Ishikawa (cell line): ENCODE measurements around the gene FGF23.
A peak's percentile ranks its signal among the peaks of the same experiment; 100 is the strongest.

ENCODE experiments used
- CEBPB ChIP-seq: IDR thresholded peaks from 2 replicates; pipeline ENCODE4 v1.6.1; 2012
- CREB1 ChIP-seq: IDR thresholded peaks from 2 replicates; pipeline ENCODE4 v1.6.1; 2012; ENCODE audit warnings: low read depth
- EGR1 ChIP-seq: IDR thresholded peaks from 2 replicates; pipeline ENCODE4 v1.6.1; 2012
- EP300 ChIP-seq: IDR thresholded peaks from 2 replicates; pipeline ENCODE4 v1.6.1; 2012; ENCODE audit warnings: borderline replicate concordance
- FOXM1 ChIP-seq: IDR thresholded peaks from 2 replicates; pipeline ENCODE4 v1.6.1; 2012; ENCODE audit warnings: low read depth, borderline replicate concordance
- MAX ChIP-seq: IDR thresholded peaks from 2 replicates; pipeline ENCODE4 v1.6.1; 2012
- NFIC ChIP-seq: IDR thresholded peaks from 2 replicates; pipeline ENCODE4 v1.6.1; 2012
- RAD21 ChIP-seq: IDR thresholded peaks from 2 replicates; pipeline ENCODE4 v1.6.1; 2012; ENCODE audit warnings: low read depth
- REST ChIP-seq: IDR thresholded peaks from 2 replicates; pipeline ENCODE4 v1.6.1; 2012; ENCODE audit warnings: low read depth, mild to moderate bottlenecking
- TAF1 ChIP-seq: IDR thresholded peaks from 2 replicates; pipeline ENCODE4 v1.6.1; 2012; ENCODE audit warnings: low read depth, mild to moderate bottlenecking
- TCF12 ChIP-seq: IDR thresholded peaks from 2 replicates; pipeline ENCODE4 v1.6.1; 2012; ENCODE audit warnings: low read depth
- TEAD4 ChIP-seq: IDR thresholded peaks from 2 replicates; pipeline ENCODE4 v1.6.1; 2012
- USF1 ChIP-seq: IDR thresholded peaks from 2 replicates; pipeline ENCODE4 v1.6.1; 2012
- YY1 ChIP-seq: IDR thresholded peaks from 2 replicates; pipeline ENCODE4 v1.6.1; 2012; ENCODE audit warnings: low read depth
- ZBTB7A ChIP-seq: IDR thresholded peaks from 2 replicates; pipeline ENCODE4 v1.6.1; 2012; ENCODE audit warnings: low read depth

Gene FGF23

GRCh38 chr12:4355156-4356040 is 24.1 kb downstream of the FGF23 start:
- TF ChIP-seq RAD21 (no peak), CEBPB (no peak), TEAD4 (no peak), CREB1 (no peak), EP300 (no peak), TCF12 (no peak), EGR1 (no peak), MAX (no peak), FOXM1 (no peak), TAF1 (no peak), REST (no peak), ZBTB7A (no peak), NFIC (no peak), USF1 (no peak), YY1 (no peak)

- TF ChIP-seq NFIC (no peak), USF1 (no peak), RAD21 (peak; percentile 42; the same call in 1 of the 2 replicates)
Observed at GRCh38 chr12:4353785-4354208, 25.7 kb downstream of the FGF23 start.

GRCh38 chr12:4346931-4347330 is 32.6 kb downstream of the FGF23 start:
- TF ChIP-seq CREB1 (no peak), EGR1 (no peak)

GRCh38 chr12:4331842-4332241 is 47.7 kb downstream of the FGF23 start:
- TF ChIP-seq TAF1, result no peak

- TF ChIP-seq RAD21 (no peak), TEAD4 (no peak), YY1 (no peak), USF1 (no peak)
Observed at GRCh38 chr12:4331221-4331620, 48.3 kb downstream of the FGF23 start.

GRCh38 chr12:4330203-4330602 is 49.3 kb downstream of the FGF23 start:
- peak; percentile 46; the same call in 1 of the 2 replicates for TF ChIP-seq TEAD4
- no peak for TF ChIP-seq TAF1

GRCh38 chr12:4327293-4327692 is 52.2 kb downstream of the FGF23 start:
- TF ChIP-seq YY1 (no peak), NFIC (no peak), REST (no peak), MAX (no peak), ZBTB7A (no peak), EGR1 (no peak), CREB1 (no peak), USF1 (no peak), FOXM1 (no peak), TCF12 (no peak), CEBPB (no peak), TAF1 (no peak)
